M059J (cell line): ENCODE results near the gene TRAK1. TPM values are rescaled to one million over a fixed set of nuclear protein-coding genes. Genes with fewer than 3 reads are reported as not detected.

Experiments
- total RNA-seq: library from RNA; depleted of rRNA; stranded (reverse); fragments of >200 nt; shearing (Covaris generic); gene quantifications from 2 replicates; pipeline ENCODE4 v1.2.3, GENCODE V29; 2014; rRNA removed

The TRAK1 gene
- total RNA-seq, 1 experiment from 2014 or later: 9.6 TPM

Other genes with a start within 250 kb of the TRAK1 start
- 8.4 and 9.1 TPM in 2 replicates for gene ULK4, start 129.3 kb upstream of the TRAK1 start, total RNA-seq
- gene CCK, start 174.8 kb downstream of the TRAK1 start, total RNA-seq: not detected in 2 replicates